Tibial nerve (tissue), 4 donors: ENCODE data around the gene SCAF11. TPM values are rescaled to one million over a fixed set of nuclear protein-coding genes. Genes with fewer than 3 reads are reported as not detected.
A peak's percentile ranks its signal among the peaks of the same experiment; 100 is the strongest.

Experiments used
- DNase-seq, 2 donors: peaks; one replicate each; pipeline ENCODE4 v3.0.0-alpha.2; 2019; ENCODE audit warnings: low spot score in 2 of 2
- H3K27ac ChIP-seq, 4 donors: fragments of 200-600 bp; sonication (generic) in 3 of 4; one replicate each; pipeline ENCODE4 v1.5.1; 2017 to 2019; ENCODE audit warnings: mild to moderate bottlenecking in 1 of 4
- H3K27me3 ChIP-seq, 2 donors: fragments of 200-600 bp; sonication (generic) in 1 of 2; one replicate each; pipeline versions ENCODE4 v1.5.1 to v1.6.0; 2017 to 2019
- H3K36me3 ChIP-seq, 3 donors: fragments of 200-600 bp; sonication (generic); one replicate each; pipeline ENCODE4 v1.5.1; 2018 to 2019
- H3K4me1 ChIP-seq, 4 donors: fragments of 200-600 bp; sonication (generic) in 3 of 4; one replicate each; pipeline ENCODE4 v1.5.1; 2017 to 2019
- H3K4me3 ChIP-seq, 4 donors: fragments of 200-600 bp; sonication (generic) in 3 of 4; one replicate each; pipeline ENCODE4 v1.5.1; 2017 to 2019; ENCODE audit warnings: mild to moderate bottlenecking in 1 of 4, moderate library complexity in 1 of 4
- H3K9me3 ChIP-seq, 4 donors: fragments of 200-600 bp; sonication (generic) in 3 of 4; one replicate each; pipeline ENCODE4 v1.5.1; 2017 to 2019
- EP300 ChIP-seq, 2 donors: sonication (generic); formaldehyde crosslinking; IDR thresholded peaks; one replicate each; pipeline ENCODE4 v1.6.1; 2017; ENCODE audit warnings: antibody characterized with exemption in 2 of 2, mild to moderate bottlenecking in 1 of 2
- POLR2A ChIP-seq, 2 donors: fragments of 450-650 bp; IDR thresholded peaks; one replicate each; pipeline ENCODE4 v1.6.1; 2017; ENCODE audit warnings: antibody characterized with exemption in 2 of 2, mild to moderate bottlenecking in 2 of 2, moderate library complexity in 2 of 2
- WGBS, 2 donors: methylation state at CpG; one replicate each; pipeline ENCODE4 v1.1.5; 2018; 5-methylcytosine and 5-hydroxymethylcytosine counted together
- total RNA-seq, 4 donors: library from RNA; depleted of rRNA; stranded (reverse); fragments of >200 nt; gene quantifications; one replicate each; pipeline ENCODE4 v1.1.0, GENCODE V29; 2016
- TF ChIP-seq, protein P1 (sequence below), 5 experiments: fragments of 200-600 bp in 3 of 5; fragments of 450-650 bp in 2 of 5; sonication (generic) in 3 of 5; IDR thresholded peaks; one replicate each; pipeline ENCODE4 v1.5.1; 2016 to 2019; ENCODE audit warnings: antibody characterized with exemption in 5 of 5, mild to moderate bottlenecking in 3 of 5, moderate library complexity in 2 of 5

Gene SCAF11
- total RNA-seq, 4 donors from 2014 or later, result 114 to 169 (median 144) TPM

DNA sequence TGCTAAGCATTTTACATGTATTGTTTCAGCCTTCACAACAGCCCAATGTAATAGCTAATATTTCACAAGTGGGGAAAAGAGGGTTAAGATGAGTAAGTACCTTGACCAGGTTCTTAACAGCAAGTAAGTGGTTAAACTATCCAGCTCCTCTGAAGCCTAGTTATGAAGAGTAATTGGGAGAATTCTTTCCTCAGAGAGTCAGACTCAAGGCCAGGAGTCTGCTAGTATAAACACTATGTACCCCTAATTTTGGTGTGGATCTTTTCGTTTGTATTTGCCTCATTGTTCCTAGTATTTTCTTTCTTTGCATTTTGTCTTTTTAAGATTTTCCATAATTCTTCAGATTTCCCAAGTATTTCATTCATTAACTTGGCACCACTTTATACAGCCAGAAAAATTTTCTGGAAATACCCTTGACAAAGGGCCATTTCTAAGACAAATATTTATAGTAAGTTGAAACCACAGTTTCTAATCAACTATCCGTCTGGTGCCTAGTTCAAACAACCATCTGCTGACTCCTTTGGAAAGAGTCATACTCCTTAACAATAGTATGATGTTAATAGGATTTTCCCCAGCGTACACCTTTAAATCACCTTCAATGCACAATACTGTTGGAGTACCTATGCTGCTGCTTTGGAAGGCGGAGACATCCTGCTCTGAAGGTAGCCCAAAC lies 81.2 kb downstream of the SCAF11 start:
- Histone ChIP-seq H3K36me3 (peaks cover 0 to 25% (median 2%) of the 10 kb centered on the region in 3 donors), H3K27me3 (no peaks in the 10 kb centered on the region), H3K4me1 (no peaks in the 10 kb centered on the region), H3K9me3 (no peaks in the 10 kb centered on the region), H3K4me3 (no peak overlapping the region), H3K27ac (no peak overlapping the region)
- no peak for DNase-seq
- TF ChIP-seq POLR2A (IDR thresholded peaks at IDR 0.05) (no peak), EP300 (IDR thresholded peaks at IDR 0.05) (no peak)
- TF ChIP-seq, protein P1, sequence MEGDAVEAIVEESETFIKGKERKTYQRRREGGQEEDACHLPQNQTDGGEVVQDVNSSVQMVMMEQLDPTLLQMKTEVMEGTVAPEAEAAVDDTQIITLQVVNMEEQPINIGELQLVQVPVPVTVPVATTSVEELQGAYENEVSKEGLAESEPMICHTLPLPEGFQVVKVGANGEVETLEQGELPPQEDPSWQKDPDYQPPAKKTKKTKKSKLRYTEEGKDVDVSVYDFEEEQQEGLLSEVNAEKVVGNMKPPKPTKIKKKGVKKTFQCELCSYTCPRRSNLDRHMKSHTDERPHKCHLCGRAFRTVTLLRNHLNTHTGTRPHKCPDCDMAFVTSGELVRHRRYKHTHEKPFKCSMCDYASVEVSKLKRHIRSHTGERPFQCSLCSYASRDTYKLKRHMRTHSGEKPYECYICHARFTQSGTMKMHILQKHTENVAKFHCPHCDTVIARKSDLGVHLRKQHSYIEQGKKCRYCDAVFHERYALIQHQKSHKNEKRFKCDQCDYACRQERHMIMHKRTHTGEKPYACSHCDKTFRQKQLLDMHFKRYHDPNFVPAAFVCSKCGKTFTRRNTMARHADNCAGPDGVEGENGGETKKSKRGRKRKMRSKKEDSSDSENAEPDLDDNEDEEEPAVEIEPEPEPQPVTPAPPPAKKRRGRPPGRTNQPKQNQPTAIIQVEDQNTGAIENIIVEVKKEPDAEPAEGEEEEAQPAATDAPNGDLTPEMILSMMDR (IDR thresholded peaks at IDR 0.05), result no peak
- 55 to 57% methylated on average over 4 of the region's 4 CpGs for WGBS, 2 donors

DNA sequence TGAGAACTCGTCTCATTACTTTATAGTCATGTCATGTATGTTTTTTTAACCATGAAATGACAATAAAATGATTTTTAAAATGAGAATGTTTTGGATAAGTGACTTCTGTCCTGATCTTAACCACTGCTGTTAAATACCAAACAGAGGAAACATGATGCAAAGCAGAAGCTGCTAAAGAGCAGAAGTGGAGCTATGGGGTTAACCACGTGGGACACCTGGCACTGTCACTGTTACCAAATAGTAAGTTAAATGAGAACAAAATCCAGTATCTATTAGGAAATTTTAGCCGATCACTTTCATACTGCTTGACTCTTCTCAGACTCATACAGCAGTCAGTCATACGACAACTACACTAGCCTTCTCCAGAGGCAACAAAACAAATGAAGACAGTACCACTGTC lies 82.4 kb downstream of the SCAF11 start:
- peaks cover 0 to 27% (median 2%) of the 10 kb centered on the region in 3 donors for H3K36me3 ChIP-seq
- WGBS, 2 donors, result 77 to 90% methylated on average over 4 of the region's 4 CpGs
- no peak overlapping the region for H3K27ac ChIP-seq
- H3K4me3 ChIP-seq, result no peak overlapping the region
- no peaks in the 10 kb centered on the region for H3K27me3 ChIP-seq
- no peak for DNase-seq
- no peaks in the 10 kb centered on the region for H3K4me1 ChIP-seq
- TF ChIP-seq POLR2A (IDR thresholded peaks at IDR 0.05) (no peak), EP300 (IDR thresholded peaks at IDR 0.05) (no peak)
- TF ChIP-seq, protein P1 (IDR thresholded peaks at IDR 0.05), result no peak
- no peaks in the 10 kb centered on the region for H3K9me3 ChIP-seq

DNA sequence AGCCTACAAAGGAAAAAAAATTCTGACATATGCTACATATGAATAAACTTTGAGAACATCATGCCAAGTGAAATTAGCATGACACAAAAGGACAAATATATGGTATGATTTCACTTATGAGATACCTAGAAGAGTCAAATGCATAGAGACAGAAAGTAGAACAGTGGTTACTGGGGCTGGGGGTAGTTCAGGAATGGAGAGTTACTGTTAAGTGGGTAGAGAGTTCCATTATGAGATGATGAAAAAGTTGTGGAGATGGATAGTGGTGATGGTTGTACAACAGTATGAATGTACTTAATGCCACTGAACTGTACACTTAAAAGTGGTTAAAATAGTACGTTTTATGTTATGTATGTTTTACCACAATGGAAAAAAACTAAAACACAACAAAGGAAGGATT lies 92.3 kb downstream of the SCAF11 start:
- Histone ChIP-seq H3K36me3 (peaks cover 0 to 76% (median 2%) of the 10 kb centered on the region in 3 donors), H3K27ac (no peak overlapping the region), H3K4me3 (no peak overlapping the region), H3K4me1 (no peaks in the 10 kb centered on the region), H3K27me3 (no peaks in the 10 kb centered on the region), H3K9me3 (no peaks in the 10 kb centered on the region)
- WGBS, 2 donors, result 92 to 95% methylated on average over 1 of the region's 1 CpG
- DNase-seq, result no peak
- TF ChIP-seq EP300 (IDR thresholded peaks at IDR 0.05), result no peak
- TF ChIP-seq, protein P1 (IDR thresholded peaks at IDR 0.05), result no peak
- no peak for TF ChIP-seq POLR2A (IDR thresholded peaks at IDR 0.05)

DNA sequence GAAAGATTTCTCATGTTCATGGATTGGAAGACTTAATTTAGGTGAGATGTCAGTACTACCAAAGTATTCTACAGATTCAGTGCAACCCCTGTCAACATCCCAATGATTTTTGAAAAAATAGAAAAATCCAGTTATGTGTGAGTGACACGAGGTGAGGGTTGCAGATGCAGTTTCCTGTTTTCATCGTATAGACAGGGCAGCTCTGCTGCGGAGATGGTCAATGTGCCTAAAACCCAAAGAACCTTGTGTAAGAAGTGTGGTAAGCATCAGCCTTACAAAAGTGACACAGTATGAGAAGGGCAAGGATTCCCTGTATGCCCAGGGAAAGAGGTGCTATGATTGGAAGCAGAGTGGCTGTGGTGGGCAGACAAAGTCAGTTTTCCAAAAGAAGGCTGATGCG lies 94.4 kb downstream of the SCAF11 start:
- no peaks in the 10 kb centered on the region for H3K27me3 ChIP-seq
- no peak overlapping the region for H3K27ac ChIP-seq
- 97 to 98% methylated on average over 4 of the region's 4 CpGs for WGBS, 2 donors
- DNase-seq, result no peak
- no peaks in the 10 kb centered on the region for H3K4me1 ChIP-seq
- no peaks in the 10 kb centered on the region for H3K9me3 ChIP-seq
- no peak for TF ChIP-seq EP300 (IDR thresholded peaks at IDR 0.05)
- no peak for TF ChIP-seq POLR2A (IDR thresholded peaks at IDR 0.05)
- TF ChIP-seq, protein P1 (IDR thresholded peaks at IDR 0.05), result no peak
- H3K36me3 ChIP-seq, result peaks cover 0 to 79% (median 2%) of the 10 kb centered on the region in 3 donors
- H3K4me3 ChIP-seq, result no peak overlapping the region

DNA sequence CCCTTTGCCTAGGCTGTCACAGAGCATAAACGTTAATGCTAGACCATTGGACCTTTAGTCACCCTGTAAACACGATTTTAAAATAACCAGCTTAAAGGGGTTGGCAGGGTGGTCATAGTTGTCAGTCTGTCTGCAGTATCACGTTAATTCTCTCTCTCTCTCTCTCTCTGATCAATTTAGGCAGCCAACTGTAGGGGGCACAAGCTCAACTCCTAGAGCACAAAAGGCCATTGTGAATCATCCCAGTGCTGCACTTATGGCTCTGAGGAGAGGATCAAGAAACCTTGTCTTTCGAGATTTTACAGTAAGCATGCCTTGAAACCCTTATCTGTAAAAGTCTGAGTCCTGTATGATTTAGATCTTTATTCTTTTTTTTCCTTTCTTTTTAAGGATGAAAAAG lies 97.1 kb downstream of the SCAF11 start:
- H3K27ac ChIP-seq, result no peak overlapping the region
- no peak overlapping the region for H3K4me3 ChIP-seq
- TF ChIP-seq, protein P1 (IDR thresholded peaks at IDR 0.05), result peak in 1 of 5 experiments; percentile 20
- TF ChIP-seq EP300 (IDR thresholded peaks at IDR 0.05) (no peak), POLR2A (IDR thresholded peaks at IDR 0.05) (no peak)
- no peak for DNase-seq
- 45 to 48% methylated on average over 4 of the region's 4 CpGs for WGBS, 2 donors
- H3K4me1 ChIP-seq, result no peaks in the 10 kb centered on the region
- H3K9me3 ChIP-seq, result no peaks in the 10 kb centered on the region
- H3K36me3 ChIP-seq, result peaks cover 0 to 56% (median 2%) of the 10 kb centered on the region in 3 donors
- no peaks in the 10 kb centered on the region for H3K27me3 ChIP-seq
